Loucy (cell line): Measurements from ENCODE around the gene ASCC1.

Experiments used
- EZH2phosphoT487 ChIP-seq: fragments of 200-600 bp; IDR thresholded peaks from 2 replicates; pipeline ENCODE4 v1.6.1; 2018; ENCODE audit warnings: antibody characterized with exemption, mild to moderate bottlenecking, moderate library complexity, borderline replicate concordance
- TF ChIP-seq, protein P1 (sequence below): fragments of 200-600 bp; sonication (generic); conservative IDR thresholded peaks from 2 replicates; pipeline ENCODE4 v1.5.1; 2014; ENCODE audit warnings: mild to moderate bottlenecking, antibody characterized with exemption, low read length

DNA sequence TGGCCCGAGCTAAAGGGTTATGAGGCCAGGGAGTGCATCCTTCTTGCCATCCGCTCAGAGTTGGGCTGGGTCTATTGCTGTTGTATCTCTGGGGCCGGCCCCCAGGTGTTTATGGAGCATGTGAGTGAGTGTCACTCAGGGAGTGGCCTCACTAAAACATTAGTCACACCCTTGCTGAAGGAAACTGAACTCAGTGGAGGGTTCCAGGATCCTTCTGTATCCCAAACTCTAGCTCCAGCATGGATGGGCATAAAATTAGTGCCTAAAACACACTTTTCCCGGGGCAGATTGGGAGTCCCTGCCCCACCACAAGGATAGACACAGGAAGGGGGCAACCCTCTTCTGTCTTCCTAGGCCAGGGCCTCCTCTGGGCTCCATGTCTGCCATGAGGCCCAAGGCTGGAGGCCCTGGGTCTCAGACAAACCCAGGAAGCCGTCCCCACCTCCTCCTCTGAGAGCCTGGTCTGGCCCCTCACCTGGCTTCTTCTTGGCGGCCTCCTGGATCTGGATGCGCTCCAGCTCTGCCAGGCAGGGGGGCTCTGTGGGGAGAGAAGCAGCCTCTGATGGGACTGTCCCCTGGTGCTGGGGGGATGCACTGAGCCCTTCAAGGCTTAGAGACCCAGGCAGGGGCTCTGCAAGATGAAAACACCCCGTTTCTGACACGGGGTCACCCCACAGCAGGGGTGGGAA lies 152.2 kb downstream of the ASCC1 start:
- TF ChIP-seq, protein P1, sequence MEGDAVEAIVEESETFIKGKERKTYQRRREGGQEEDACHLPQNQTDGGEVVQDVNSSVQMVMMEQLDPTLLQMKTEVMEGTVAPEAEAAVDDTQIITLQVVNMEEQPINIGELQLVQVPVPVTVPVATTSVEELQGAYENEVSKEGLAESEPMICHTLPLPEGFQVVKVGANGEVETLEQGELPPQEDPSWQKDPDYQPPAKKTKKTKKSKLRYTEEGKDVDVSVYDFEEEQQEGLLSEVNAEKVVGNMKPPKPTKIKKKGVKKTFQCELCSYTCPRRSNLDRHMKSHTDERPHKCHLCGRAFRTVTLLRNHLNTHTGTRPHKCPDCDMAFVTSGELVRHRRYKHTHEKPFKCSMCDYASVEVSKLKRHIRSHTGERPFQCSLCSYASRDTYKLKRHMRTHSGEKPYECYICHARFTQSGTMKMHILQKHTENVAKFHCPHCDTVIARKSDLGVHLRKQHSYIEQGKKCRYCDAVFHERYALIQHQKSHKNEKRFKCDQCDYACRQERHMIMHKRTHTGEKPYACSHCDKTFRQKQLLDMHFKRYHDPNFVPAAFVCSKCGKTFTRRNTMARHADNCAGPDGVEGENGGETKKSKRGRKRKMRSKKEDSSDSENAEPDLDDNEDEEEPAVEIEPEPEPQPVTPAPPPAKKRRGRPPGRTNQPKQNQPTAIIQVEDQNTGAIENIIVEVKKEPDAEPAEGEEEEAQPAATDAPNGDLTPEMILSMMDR, result no peak
- no peak for TF ChIP-seq EZH2phosphoT487
